HFFc6 (cell line): ENCODE measurements around the gene MMP24. TPM values are rescaled to one million over a fixed set of nuclear protein-coding genes. Genes with fewer than 3 reads are reported as not detected.

Source experiments
- DNase-seq: peaks from one replicate; pipeline ENCODE4 v3.0.0-alpha.2; 2018
- H3K27ac Mint-ChIP-seq: 2 replicates; pipeline ENCODE4 v1.8.0; 2020; ENCODE audit warnings: mild to moderate bottlenecking, mixed read lengths
- H3K27me3 Mint-ChIP-seq: 2 replicates; pipeline ENCODE4 v1.8.0; 2021; ENCODE audit warnings: mild to moderate bottlenecking, moderate library complexity, mixed read lengths; ENCODE audit not compliant: insufficient read depth
- H3K36me3 Mint-ChIP-seq: 2 replicates; pipeline ENCODE4 v1.8.0; 2021; ENCODE audit warnings: low read depth, mixed read lengths
- H3K4me1 Mint-ChIP-seq: 2 replicates; pipeline ENCODE4 v1.8.0; 2020; ENCODE audit warnings: low read depth, mixed read lengths
- H3K4me3 Mint-ChIP-seq: 2 replicates; pipeline ENCODE4 v1.8.0; 2020; ENCODE audit warnings: mild to moderate bottlenecking, moderate library complexity, mixed read lengths
- H3K9me3 Mint-ChIP-seq: 2 replicates; pipeline ENCODE4 v1.8.0; 2020; ENCODE audit warnings: mild to moderate bottlenecking, mixed read lengths
- total RNA-seq, 6 experiments: library from RNA; stranded (reverse); fragmentation: NEBNext Ultra II Directional; extraction: Animal tissue kit (Norgen Biotek cat#: 25700); gene quantifications; 2 replicates in 1 of 6; 3 replicates in 5 of 6; pipeline ENCODE4 v1.2.3, GENCODE V29; 2021
- TF ChIP-seq, protein P1 (sequence below): fragments of 200-600 bp; sonication (generic); IDR thresholded peaks from 2 replicates; pipeline ENCODE4 v1.5.0; 2021; ENCODE audit warnings: antibody characterized with exemption, mild to moderate bottlenecking

Gene MMP24
- total RNA-seq, 6 experiments from 2014 or later, result 0.48 to 1.2 (median 0.65) TPM

DNA sequence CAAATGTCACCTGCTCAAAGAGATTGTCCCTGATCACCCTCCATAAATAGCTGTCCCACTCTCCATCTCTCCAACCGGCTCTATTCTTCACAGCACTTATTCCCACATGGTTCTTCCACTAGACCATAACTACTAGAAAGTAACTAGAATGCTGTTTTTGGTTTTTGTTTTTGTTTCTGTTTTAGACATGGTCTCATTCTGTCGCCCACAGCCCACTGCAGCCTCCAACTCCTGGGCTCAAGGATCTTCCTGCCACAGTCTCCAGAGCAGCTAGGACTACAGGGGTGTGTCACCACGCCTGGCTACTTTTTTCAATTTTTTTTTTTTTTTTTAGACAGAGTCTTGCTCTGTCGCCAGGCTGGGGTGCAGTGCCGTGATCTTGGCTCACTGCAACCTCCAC lies 12.2 kb downstream of the MMP24 start:
- TF ChIP-seq, protein P1, sequence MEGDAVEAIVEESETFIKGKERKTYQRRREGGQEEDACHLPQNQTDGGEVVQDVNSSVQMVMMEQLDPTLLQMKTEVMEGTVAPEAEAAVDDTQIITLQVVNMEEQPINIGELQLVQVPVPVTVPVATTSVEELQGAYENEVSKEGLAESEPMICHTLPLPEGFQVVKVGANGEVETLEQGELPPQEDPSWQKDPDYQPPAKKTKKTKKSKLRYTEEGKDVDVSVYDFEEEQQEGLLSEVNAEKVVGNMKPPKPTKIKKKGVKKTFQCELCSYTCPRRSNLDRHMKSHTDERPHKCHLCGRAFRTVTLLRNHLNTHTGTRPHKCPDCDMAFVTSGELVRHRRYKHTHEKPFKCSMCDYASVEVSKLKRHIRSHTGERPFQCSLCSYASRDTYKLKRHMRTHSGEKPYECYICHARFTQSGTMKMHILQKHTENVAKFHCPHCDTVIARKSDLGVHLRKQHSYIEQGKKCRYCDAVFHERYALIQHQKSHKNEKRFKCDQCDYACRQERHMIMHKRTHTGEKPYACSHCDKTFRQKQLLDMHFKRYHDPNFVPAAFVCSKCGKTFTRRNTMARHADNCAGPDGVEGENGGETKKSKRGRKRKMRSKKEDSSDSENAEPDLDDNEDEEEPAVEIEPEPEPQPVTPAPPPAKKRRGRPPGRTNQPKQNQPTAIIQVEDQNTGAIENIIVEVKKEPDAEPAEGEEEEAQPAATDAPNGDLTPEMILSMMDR, result no peak
- H3K36me3 Mint-ChIP-seq, result peaks cover 11% of the 10 kb centered on the region
- peaks cover 5% of the 10 kb centered on the region for H3K9me3 Mint-ChIP-seq

DNA sequence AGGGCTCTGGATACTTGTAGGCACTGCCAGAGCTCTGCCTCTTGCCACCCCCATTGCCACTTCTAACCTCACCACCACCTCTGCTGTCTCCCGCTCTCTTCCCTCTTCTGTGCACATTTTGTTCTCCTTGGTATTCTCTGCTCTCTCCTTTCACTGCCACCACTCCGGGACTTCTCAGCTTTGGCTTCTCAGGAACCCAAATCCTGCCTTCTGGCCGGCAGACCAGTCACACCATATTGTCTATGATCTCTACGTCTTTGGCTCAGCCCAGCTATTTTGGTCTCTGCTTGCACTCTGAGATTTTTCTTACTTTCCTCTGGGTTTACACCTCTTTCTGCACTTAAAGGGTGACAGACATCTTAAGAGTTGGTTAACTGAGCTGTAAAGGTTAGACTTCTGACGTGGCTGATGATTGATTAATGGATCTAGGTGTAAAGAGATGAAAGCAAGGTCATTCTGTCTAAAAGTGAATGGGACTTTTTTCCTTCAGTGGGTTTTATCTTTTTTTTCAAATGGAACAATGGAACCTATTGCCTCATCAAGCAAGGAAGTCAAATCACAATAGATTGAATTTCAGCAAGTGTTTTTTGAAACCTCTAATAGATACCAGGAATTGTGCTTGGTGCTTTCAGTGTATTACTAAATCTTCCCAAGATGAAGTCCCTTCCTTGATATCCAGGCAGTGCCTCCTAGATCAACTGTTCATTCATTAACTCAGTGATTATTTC lies 13.8 kb downstream of the MMP24 start:
- peaks cover 5% of the 10 kb centered on the region for H3K9me3 Mint-ChIP-seq
- no peak overlapping the region for H3K27ac Mint-ChIP-seq
- H3K27me3 Mint-ChIP-seq, result peaks cover 5% of the 10 kb centered on the region
- no peak for DNase-seq
- H3K36me3 Mint-ChIP-seq, result peaks cover 6% of the 10 kb centered on the region; the same call in 1 of the 2 replicates
- H3K4me3 Mint-ChIP-seq, result no peak overlapping the region
- peaks cover 28% of the 10 kb centered on the region for H3K4me1 Mint-ChIP-seq
- TF ChIP-seq, protein P1, result no peak

More for the DNA sequence above, 12.2 kb downstream of the MMP24 start:
- Mint-ChIP-seq H3K27me3 (peaks cover 5% of the 10 kb centered on the region), H3K4me3 (no peak overlapping the region), H3K4me1 (peaks cover 32% of the 10 kb centered on the region), H3K27ac (no peak overlapping the region)
- DNase-seq, result no peak

DNA sequence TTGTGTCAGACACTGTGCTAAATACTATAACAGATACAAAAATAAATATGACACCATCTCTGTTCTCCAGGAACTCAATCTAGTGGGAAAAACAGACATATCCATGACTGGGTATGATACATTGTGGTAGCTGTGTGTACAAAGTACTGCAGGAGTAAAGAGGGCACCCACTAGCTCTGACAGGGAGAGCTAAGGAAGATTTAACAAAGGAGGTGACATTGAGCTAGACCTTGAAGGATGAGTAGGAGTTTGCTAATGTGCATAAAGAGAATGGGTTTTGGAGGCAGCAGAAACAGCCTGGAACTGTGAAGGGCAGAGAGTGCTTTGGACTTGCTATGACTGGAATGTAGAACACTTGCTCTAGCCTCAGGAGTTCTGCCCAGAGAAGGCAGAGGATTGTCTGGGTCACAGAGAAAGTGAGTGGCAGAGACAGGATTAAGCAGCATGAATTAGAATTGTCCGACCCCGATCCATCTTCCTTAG lies 14.4 kb downstream of the MMP24 start:
- Mint-ChIP-seq H3K4me1 (peaks cover 28% of the 10 kb centered on the region), H3K36me3 (peaks cover 6% of the 10 kb centered on the region; the same call in 1 of the 2 replicates), H3K9me3 (peaks cover 5% of the 10 kb centered on the region), H3K27ac (no peak overlapping the region), H3K27me3 (peaks cover 5% of the 10 kb centered on the region), H3K4me3 (no peak overlapping the region)
- no peak for DNase-seq
- TF ChIP-seq, protein P1, result no peak

DNA sequence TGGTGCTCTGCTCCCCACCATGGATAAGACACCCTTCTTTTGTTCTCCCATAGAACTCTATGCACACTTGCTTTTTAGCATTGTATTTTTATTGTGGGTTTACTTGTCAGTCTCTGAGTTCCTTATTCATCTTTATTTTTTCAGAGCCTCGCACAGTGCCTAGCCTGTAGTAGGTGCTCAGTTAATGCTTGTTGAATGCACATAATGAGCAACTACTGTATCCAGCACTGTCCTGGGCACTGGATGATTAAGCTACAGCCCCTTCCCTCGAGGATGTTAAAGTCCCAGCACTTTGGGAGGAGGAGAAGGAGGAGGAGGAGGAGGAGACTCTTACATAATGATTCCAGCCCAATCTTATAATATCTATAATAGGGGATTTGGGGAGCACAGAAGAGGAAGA lies 16.8 kb downstream of the MMP24 start:
- TF ChIP-seq, protein P1, result no peak
- no peak overlapping the region for H3K27ac Mint-ChIP-seq
- peaks cover 16% of the 10 kb centered on the region; the same call in 1 of the 2 replicates for H3K4me1 Mint-ChIP-seq
- H3K27me3 Mint-ChIP-seq, result peaks cover 4% of the 10 kb centered on the region; the same call in 1 of the 2 replicates
- no peaks in the 10 kb centered on the region for H3K36me3 Mint-ChIP-seq
- no peaks in the 10 kb centered on the region for H3K9me3 Mint-ChIP-seq
- no peak for DNase-seq
- no peak overlapping the region for H3K4me3 Mint-ChIP-seq

DNA sequence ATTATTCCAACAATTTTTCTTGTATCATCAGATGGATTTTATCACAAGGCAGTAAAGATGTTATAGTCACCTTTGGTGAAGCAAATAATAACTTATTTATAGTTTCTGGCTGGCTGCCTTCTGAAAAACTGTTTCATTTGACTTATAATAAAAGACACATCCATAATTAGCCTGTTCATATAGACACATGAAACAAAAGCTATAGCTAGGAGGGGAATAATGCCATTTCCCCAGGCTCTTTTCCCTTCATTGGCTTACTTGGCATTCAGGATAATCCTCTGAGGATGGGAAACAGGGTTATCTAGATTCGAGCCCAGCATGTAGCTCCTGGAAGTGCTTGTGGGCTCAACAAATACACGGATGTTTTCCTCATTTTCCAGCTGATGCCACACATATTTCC lies 17.5 kb downstream of the MMP24 start:
- Mint-ChIP-seq H3K27ac (no peak overlapping the region), H3K4me3 (no peak overlapping the region), H3K36me3 (no peaks in the 10 kb centered on the region)

More for the DNA sequence above, 17.5 kb downstream of the MMP24 start:
- DNase-seq, result no peak
- peaks cover 4% of the 10 kb centered on the region; the same call in 1 of the 2 replicates for H3K27me3 Mint-ChIP-seq
- H3K9me3 Mint-ChIP-seq, result no peaks in the 10 kb centered on the region
- peaks cover 16% of the 10 kb centered on the region; the same call in 1 of the 2 replicates for H3K4me1 Mint-ChIP-seq
- TF ChIP-seq, protein P1, result no peak
